RCC 7860 (cell line): Measurements from ENCODE around the gene REPS2.

Experiments used
- DNase-seq: peaks from one replicate; pipeline ENCODE4 v3.0.0-alpha.2; 2015; ENCODE audit warnings: low spot score
- FAIRE-seq: peaks from 2 replicates; lab custom pipeline; 2012; peaks lifted over from hg19 to GRCh38; lab: Jason Lieb, UNC

The REPS2 gene

DNA sequence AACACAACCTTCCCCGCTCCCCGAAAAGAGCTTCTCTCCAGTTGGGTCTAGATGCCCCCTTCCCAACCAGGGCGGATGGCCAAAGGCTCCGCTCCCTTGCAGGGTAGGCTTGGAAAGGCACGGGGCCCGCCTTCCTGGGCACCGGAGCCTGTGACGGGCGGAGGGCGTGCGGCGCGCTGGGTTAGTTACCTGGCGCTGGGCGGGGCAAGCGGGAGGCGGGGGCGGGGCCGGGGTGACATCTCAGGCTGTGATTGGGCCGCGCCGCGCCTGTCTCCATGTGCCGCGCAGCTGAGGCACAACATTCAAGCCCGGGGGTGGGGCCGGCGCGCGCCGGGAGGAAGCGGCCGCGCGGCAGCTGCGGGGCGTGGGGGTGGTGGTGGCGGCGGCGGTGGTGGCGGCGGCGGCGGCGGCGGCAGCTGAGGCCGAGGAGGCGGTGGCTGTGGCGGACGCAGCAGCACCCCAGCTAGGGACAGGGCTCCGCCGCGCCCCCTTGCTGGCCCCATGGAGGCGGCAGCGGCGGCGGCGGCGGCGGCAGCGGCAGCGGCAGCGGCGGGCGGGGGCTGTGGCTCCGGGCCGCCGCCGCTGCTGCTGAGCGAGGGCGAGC, at the start of gene REPS2:
REPS2 (plus strand) TSS at position 298 of the 604 bp plus-strand sequence; CDS start at position 502, 204 bp downstream.
- no peak for FAIRE-seq
- DNase-seq: peak; percentile 4

DNA sequence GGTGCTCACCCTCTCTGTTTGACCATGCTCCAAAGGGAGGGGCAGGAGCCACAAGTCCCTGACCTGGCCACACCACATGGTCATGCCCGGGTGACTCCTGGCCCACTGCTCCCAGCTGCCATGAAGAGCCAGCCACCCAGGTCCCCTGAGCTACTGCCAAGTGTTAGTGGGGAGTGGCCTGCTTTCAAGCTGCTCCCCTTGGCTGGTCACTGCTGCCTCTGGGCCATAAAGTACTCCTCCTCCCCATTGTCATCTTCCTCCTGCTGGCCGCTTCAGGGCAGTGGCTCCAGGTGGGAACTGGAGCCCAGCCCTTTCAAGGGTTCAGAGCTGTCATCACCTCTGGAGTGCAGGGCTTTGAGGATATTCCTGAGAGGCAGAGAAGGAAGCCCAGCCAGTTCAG, 49.0 kb upstream of the REPS2 start:
- DNase-seq: no peak
- FAIRE-seq: no peak

DNA sequence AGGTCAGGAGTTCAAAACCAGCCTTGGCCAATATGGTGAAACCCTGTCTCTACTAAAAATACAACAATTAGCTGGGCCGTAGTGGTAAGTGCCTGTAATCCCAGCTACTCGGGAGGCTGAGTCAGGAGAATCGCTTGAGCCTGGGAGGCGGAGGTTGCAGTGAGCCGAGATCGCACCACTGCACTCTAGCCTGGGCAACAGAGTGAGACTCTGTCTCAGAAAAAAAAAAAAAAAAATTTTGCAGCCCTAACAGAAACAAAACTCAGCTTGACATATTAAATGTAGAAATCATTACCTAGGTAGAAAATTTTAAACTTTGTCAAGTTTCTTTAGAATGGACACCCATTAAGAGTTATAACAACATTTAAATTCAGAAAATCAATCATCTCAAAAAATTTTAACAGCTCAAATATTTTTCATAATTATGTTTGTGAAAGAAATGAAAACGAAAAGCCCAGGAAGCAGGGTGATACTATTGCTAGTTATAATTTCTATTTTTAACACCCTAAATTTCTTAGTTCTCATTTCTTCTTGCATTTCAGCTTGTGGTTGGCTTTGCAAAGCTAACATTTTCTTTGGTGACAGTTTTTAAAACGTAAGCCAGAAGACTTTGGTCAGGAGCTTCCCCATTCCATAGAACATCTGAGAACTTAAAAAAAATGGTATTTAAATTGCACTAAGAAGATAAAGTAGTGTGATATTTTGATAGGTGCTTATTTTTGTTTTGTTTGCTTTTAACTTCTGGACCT, 43.0 kb upstream of the REPS2 start:
- no peak for DNase-seq
- no peak for FAIRE-seq

DNA sequence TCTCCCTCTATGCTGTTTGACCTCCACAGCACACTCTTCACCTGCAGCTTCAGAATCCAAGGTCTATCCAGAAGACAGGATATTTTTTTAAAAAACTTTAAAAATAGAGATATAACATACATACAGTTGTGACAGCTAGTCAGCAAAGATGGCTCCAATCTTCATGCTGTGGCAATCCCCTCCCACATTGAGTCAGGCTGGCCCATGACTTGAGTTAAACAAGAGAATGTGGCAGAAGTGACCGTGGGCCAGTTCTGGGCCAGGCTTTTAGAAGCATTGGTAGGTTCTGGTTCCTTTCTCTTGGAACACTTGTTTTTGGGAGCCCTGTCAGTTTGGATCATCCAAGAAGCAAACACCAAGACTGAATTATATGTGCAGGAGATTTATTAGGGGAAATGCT, 36.1 kb upstream of the REPS2 start:
- no peak for FAIRE-seq
- no peak for DNase-seq

DNA sequence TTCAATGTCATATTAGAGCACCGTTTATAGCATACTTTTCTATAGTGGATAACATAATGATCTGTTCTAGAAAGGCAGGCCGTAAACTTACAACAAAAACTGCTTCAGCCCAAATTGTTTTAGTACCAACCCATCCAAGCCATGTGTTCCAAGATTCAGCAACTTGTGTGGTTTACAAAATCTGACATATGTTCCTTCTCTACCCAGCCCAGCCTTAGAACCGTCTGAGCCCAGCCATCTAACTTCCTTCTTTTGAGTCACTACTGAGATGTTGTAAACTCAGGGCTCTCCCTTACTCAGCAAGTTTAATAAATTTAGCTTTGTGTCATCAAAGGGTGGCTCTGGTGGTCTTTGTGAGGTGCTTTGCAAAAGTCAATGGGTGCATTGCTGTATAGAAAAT, 32.4 kb upstream of the REPS2 start:
- no peak for FAIRE-seq
- DNase-seq: no peak

DNA sequence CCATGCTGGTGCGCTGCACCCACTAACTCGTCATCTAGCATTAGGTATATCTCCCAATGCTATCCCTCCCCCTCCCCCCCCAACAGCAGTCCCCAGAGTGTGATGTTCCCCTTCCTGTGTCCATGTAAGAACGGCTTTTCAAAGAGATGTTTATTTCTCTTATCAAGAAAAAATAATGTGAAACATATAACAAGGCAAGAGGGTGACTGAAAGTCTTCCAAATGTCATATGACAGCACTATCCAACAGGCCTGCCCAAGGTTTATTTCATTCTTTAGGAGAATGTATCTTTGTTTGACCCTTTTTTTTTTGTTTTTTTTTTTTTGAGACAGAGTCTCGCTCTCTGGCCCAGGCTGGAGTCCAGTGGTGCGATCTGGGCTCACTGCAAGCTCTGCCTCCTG, 29.9 kb upstream of the REPS2 start:
- DNase-seq (no peak), FAIRE-seq (no peak)

- FAIRE-seq (no peak), DNase-seq (no peak)
Observed at GRCh38 chrX:16917120-16917519, 29.3 kb upstream of the REPS2 start.

DNA sequence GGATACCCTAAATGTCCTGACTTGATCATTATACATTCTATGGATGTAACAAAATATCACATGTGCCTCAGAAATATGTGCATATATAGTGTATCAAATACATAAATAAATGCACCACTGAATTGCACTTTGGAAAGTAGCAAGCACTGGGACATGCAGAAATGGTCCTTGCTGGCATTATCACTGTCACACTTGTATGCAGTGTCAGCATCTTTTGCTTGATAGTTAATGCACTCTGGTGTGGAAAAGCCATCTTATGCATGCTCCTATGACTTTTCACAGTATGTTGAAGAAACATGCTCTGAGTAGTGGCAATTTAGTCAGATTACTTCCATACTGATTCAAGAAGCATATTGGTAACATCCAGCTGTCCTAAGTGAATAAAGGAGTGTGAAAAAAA, 27.5 kb upstream of the REPS2 start:
- FAIRE-seq (no peak), DNase-seq (no peak)

GRCh38 chrX:16920075-16920474, 26.4 kb upstream of the REPS2 start:
- FAIRE-seq (no peak), DNase-seq (no peak)

- FAIRE-seq (no peak), DNase-seq (no peak)
Observed at GRCh38 chrX:16923157-16923556, 23.3 kb upstream of the REPS2 start.

GRCh38 chrX:16924631-16925480, 21.6 kb upstream of the REPS2 start:
- DNase-seq (no peak), FAIRE-seq (no peak)

DNA sequence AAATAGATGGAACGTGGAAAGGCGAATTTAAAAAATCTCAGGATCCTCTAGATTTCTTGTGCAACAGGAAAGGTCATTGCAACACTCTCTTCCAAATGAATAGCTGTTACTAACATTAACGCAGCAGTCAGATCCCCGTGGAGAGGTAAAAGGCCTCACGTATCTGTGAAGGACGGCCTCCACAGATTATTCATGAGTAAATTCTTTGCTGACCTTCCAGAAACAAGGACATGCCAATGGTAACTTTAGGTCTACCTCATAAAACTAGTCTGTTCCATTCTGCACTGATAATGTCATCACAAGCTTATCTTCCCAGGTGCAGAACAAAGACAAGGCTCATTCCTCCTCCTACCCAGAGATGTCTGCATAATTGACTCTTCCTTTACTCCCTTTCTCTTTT, 16.1 kb upstream of the REPS2 start:
- no peak for FAIRE-seq
- no peak for DNase-seq

DNA sequence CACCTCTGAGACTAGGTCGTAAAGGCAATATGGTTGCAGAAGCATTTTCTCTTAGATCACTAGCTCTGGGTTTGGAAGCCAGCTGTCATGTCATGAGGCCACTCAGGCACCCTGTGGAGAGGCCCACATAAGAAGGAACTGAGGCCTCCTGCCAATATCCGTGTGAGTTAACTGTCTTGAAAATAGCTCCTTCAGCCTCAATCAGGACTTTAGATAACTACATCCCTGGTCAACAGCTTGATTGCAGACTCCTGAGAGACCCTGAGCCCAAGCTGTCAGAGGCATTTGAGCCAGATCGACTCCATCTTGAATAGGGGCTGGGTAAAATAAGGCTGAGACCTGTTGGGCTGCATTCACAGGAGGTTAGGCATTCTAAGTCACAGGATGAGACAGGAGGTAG, 15.1 kb upstream of the REPS2 start:
- no peak for DNase-seq
- no peak for FAIRE-seq

- no peak for DNase-seq
- FAIRE-seq: no peak
Observed at GRCh38 chrX:16931855-16932575, 14.4 kb upstream of the REPS2 start.

DNA sequence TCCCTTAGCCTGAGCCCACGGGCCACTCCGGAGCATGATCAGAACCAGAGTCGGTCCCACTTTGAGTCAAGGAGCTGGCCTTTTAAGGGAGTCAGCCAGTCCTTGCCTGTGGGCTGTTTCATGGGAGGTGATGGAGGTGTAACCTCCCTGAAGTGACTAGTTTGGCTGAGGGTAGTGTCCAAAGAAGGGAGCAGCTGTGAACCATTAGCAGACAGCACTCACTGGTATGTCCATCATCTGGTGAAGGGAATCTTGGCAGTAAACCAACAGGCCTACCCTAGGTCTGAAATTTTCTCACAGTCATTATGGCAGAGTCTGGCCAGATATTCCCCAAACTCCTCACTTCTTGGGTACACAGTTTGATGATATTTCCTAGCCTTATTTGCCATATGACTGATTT, 12.3 kb upstream of the REPS2 start:
- FAIRE-seq (no peak), DNase-seq (no peak)

DNA sequence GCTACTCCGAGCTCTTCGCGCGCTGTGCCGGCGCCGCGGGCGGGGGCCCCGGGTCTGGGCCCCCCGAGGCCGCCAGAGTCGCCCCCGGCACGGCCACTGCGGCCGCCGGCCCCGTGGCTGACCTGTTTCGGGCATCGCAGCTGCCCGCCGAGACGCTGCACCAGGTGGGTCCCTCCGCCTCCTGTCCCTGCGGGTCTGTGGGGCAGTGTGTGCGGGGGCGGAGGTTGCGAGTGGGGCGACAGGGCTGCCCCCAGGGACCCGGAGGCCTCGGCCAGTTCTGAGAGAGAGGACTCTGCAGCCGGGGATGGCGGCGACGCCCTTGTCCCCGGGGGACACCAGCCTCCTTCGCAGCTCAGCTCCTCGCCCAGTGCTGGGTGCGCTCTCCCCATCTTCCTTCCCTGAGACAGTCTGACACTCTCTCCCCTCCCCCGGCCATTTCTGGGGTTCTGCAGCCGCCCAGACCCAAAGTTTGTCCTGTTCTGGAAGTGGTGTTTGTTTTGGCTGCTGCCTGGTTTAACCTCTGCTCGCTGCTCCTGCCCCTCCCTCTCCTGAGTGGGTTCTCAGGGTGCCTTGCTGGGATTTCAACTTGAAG, 609 bp downstream of the REPS2 start:
- no peak for FAIRE-seq
- no peak for DNase-seq

- DNase-seq (no peak), FAIRE-seq (no peak)
Observed at GRCh38 chrX:16950423-16950822, 4.0 kb downstream of the REPS2 start.

DNA sequence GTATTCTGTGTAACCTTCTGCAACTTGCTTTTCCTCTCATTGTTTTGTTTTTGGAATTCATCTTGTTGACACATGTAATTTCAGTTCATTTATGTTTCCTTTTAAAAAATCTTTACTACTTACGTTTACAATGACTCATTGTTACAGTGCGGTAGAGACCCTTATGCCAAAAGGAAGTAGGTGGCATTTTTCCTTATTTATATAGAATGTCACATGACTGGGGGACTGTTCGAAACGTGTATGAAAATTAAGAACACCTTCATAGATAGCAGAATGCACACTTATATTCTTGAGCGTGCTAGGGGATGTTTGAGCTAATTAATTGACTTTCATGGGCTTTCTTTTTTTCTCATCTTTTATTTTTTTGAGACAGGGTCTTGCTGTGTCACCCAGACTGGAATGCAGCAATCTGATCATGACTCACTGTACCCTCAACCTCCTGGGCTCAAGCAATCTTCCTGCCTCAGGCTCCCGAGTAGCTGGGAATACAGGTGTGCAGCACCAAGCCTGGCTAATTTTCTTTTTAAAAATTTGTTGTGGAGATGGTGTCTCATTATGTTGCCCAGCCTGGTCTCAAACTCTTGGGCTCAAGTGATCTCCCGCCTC, 7.3 kb downstream of the REPS2 start:
- DNase-seq (no peak), FAIRE-seq (no peak)

GRCh38 chrX:16957751-16958150, 11.3 kb downstream of the REPS2 start:
- FAIRE-seq (no peak), DNase-seq (no peak)

DNA sequence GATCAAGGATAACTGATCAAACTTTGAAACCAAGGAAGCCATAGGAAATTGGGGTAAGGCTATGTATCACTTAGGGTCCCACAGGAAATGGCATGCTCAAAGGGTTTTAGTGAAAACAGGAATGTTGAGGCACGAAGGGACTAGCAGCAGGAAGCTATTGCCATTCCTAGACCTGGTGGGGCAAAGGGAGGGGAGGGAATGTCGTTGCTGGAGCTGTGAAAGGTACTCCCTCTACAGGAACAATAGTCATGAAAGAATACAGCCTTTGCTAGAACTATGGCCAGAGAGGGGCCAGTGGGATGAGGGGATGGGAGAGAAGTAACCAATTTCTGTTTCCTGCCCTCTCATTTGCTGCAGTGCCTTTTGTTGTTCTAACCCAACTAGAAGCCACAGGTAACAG, 11.9 kb downstream of the REPS2 start:
- FAIRE-seq (no peak), DNase-seq (no peak)
